NCI-H146 treated with DMSO at 0.1 percent for 48 hours (cell line): ENCODE data around the gene CD81.
"Not testable (repeated sequence)": the region's sequence is repeated elsewhere in the genome, so short reads cannot be mapped to it uniquely, and the experiment has no call there.

Source experiments
- DNase-seq: peaks from one replicate; lab custom pipeline; 2025; ENCODE audit not compliant: unreplicated experiment; lab: John Stamatoyannopoulos, UW

The CD81 gene, protein sequence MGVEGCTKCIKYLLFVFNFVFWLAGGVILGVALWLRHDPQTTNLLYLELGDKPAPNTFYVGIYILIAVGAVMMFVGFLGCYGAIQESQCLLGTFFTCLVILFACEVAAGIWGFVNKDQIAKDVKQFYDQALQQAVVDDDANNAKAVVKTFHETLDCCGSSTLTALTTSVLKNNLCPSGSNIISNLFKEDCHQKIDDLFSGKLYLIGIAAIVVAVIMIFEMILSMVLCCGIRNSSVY

DNA sequence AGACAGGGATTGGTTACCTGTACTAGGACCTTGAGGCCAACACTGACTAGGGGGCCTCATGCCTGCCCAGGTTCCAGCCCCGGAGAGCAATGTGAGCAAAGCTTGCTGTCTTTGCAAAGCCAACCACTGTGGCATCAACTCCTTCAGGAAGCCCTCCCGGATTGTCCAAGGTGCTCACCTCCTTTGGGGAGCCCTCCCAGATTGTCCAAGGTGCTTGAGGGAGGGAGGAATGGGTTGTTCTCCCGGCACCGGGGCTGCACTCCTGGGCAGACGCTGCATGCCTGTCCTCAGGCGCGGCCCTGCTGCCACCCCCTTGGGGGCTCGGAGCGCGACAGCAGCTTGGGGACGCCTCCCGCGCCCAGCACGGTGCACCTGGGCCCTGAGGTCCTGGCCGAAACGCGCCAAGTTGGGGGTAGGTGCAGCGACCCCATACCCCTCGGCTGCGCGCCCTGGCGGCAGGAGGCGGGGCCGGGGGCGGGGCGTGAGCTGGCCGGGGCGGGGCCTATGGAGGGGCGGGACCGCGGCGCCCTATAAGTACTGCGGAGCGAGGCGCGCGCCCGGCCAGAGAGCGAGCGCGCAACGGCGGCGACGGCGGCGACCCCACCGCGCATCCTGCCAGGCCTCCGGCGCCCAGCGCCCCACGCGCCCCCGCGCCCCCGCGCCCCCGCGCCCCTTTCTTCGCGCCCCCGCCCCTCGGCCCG lies at the start of gene CD81:
Gene CD81 (plus strand): TSS at position 560 of the 701 bp plus-strand sequence. CDS start 240 bp downstream, outside the sequence.
- no peak for DNase-seq

DNA sequence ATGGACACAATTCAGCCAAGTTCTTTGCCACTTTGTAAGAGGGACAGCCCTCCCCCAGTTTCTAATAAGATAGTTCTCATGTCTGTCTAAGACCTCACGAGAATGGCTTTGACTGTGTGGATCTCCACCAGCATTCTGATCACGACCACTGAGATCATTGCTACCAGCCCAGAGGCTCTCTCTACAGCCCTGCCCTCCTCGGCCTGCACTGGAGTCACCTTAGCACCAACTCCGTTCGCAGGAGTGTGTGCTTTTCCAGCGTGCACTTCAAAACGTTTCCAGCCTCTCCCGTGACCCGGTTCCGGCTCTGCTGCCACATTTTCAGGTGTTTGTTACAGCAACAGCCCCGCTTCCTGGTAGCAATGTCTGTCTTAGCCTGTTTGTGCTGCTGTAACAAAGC lies 49.1 kb upstream of the CD81 start:
- DNase-seq = no peak

DNA sequence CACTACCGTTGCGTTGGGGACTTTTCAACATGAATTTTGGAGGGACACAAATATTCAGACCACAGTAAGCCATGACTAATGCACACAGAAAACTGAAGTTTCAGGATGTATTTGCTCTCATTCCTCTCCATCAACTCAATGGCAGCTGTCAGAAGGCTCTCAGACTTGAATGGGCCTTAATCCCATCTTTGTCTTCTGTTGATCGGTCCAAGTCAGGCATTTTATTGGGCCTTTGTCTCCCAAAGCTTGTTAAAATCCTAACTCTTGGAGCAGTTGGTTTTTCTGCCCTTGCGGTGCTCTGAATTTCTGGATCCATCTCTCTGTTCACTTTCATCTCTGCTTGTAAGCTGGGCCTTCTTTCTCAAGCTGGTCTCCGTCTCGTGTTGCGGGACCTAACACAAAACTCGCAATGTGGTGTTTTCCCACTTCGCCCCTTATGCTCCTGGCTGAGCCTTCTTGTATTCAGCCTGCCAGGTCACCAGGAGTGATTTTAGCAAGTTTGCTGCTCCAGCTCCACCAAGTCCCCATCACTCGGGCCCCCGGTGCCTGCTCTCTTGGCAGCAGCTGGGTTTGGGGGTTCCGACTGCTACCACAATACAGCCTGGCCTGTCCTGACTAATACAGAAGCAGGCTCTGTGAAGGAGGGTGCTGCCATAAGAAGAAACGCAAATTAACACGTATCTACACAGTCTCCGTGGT lies 48.3 kb upstream of the CD81 start:
- no peak for DNase-seq

DNA sequence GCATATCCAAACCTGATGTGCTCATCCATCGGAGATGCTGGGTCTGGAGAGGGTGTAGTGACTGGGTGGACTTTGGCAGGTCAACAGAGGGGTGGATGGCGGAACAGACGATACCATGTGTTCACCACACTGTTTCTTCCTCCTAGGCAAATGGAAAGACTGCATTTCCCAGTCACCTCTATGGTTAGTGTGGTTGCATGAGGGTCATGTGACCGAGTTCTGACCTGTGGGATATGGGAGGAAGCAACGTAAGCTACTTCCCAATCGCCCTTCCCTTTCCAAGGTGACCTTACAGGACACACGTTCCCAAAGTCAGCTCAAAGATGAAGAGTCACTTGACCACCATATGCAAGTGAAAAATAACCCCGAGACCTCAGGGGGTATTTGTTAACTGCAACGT lies 47.6 kb upstream of the CD81 start:
- DNase-seq = no peak

DNA sequence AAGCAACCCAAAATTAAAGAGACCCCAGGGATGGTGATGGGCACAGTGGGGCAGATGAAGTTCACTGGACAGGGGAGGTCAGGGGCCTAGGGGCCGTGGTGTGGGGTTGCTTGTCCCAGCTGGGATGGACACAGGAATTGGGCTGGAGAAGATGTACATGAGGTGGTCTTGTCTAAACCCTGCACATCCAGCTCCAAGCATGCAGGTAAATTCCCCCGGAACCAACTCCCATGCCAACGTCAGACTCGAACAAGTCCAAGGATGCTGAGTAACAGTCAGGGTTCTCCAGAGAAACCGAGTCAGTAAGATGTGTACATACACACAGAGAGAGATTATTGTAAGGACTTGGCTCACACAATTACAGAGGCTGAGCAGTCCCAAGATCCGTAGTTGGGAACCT lies 46.4 kb upstream of the CD81 start:
- DNase-seq = no peak

DNA sequence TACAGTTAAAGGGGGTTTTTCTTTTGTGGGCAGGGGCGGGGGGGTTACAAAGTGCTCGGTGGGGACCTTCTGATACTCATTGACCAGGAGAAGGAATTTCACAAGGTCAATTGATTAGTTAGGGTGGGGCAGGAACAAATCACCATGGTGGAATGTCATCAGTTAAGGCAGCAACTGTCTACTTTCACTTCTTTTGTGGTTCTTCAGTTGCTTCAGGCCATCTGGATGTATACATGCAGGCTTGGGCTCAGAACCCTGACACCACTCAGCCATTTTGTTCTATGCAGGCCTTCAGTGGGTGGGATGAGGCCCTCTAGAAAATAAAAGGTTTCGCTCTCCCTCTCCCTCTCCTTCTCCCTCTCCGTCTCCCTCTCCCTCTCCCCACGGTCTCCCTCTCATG lies 45.7 kb upstream of the CD81 start:
- DNase-seq = no peak

DNA sequence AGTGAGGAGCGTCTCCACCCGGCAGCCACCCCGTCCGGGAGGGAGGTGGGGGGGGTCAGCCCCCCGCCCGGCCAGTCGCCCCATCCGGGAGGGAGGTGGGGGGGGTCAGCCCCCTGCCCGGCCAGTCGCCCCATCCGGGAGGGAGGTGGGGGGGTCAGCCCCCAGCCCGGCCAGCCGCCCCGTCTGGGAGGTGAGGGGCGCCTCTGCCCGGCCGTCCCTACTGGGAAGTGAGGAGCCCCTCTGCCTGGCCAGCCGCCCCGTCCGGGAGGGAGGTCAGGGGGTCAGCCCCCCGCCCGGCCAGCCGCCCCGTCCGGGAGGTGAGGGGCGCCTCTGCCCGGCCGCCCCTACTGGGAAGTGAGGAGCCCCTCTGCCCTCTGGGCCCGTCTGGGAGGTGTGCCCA lies 44.5 kb upstream of the CD81 start:
- not testable (repeated sequence) for DNase-seq

DNA sequence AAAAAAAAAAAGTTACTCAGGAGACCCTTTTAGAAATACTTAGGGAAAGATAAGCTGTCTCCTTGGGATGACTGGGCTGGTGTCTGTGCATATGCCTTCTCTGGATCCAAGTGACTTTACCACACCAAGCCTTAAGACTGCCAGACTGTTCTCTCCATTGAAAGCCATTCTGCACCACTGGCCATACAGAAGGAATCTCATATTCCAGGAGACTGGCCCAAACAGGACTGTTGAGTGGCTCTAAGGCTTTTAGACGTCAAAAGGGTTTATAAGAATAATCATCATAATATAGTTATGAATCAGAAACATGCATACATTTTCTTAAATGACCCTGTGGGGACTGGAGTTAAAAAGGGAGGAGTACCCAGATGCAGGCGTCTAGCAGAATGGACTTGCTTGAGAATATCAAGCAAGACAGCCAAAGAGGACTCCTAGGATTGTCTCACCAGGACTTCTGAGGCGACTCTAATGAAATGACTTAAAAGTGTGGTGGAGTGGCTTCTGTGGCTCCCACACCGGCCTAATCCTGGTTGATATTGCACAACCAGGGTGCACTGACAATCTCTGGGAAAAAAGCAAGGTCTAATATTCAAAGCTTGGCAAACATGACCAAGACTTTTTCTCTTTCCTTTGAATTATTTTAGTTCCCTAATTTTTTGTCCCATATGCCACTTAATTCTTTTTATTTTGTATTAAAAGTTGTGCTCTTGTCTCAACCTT lies 43.5 kb upstream of the CD81 start:
- DNase-seq = not testable (repeated sequence)

DNA sequence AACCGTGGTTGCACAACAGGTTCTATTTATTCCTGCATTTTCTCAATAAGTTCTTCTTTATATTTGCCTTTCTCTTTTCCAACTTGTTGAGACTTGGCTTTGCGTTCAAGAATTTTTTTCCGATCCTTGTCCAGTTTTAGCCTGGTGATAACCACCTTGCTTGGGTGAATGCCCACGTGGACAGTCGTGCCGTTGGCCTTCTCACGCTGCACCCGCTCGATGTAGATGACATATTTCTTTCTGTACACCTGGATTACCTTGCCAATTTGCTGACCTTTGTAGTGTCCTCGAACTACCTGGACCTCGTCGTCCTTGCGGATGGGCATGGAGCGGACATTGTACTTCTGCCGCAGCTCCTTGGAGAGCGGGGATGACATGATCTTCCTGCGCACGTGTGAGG lies 41.8 kb upstream of the CD81 start:
- DNase-seq = not testable (repeated sequence)

DNA sequence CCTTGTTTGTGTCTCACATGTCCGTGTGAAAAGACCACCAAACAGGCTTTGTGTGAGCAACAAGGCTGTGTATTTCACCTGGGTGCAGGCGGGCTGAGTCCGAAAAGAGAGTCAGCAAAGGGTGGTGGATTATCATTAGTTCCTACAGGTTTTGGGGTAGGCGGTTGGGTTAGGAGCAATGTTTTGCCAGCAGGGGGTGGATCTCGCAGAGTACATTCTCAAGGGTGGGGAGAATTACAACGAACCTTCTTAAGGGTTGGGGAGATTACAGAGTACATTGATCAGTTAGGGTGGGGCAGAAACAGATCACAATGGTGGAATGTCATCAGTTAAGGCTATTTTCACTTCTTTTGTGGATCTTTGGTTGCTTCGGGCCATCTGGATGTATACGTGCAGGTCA lies 38.4 kb upstream of the CD81 start:
- not testable (repeated sequence) for DNase-seq

DNA sequence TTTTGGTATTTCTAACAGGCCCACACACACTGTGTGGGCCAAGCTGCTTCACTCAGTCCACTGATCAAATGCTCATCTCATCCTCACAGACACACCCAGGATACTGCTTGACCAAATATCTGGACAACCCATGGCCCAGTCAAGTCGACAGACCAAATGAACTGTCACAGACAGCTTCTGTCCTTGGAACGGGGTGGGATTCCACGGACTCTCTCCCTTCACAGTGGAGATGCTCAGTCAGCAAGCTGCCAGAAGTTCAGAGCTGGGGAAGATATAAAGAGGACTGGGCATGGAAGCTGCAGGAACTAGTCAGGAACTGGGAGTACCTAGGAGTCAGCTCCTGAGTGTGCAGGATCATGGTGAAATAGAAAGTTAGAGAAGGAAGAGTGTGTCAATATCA lies 34.6 kb upstream of the CD81 start:
- no peak for DNase-seq

DNA sequence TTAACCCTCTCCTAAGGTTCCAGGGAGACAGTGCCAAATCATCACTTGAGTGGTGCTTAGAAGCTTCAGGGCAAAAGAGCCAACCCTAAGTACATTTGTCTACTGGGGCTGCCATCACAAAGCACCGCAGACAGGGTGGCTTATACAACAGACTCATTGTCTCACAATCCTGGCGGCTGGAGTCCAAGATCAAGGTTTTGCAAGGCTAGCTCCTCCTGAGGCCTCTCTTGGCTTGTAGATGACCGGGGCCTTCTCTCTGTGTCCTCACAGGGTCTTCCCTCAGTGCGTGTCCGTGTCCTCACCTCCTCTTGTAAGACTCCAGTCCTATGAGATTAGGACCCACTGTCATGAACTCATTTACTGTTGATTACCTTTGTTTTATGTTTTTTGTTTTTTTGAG lies 34.1 kb upstream of the CD81 start:
- DNase-seq = no peak

DNA sequence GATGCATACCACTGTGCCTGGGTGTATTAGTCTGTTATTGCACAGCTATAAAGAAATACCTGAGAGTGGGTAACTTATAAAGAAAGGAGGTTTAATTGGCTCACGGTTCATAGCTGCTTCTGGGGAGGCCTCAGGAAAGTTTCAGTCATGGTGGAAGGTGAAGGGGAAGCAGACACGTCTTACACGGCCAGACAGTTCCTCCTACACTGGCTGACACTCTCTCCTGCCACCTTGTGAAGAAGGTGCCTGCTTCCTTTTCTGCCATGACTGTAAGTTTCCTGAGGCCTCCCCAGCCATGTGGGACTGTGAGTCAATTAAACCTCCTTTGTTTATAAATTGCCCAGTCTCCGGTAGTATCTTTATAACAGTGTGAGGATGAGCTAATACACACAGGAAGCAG lies 33.6 kb upstream of the CD81 start:
- DNase-seq = no peak

DNA sequence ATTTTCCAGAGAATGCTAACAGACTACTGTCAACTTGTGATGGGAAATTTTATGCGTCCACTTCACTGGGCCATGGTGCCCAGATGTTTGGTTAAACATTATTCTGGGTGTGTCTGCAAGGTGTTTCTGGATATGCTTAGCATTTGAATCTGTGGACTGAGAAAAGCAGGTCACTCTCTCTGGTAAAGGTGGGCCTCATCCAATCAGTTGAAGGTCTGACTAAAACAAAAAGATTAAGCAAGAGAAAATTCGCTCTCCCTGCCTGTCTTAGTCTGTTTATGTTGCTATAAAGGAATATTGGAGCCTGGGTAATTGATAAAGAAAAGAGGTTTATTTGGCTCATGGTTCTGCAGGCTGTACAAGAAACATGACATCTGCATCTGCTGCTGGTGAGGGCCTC lies 32.1 kb upstream of the CD81 start:
- DNase-seq = no peak

DNA sequence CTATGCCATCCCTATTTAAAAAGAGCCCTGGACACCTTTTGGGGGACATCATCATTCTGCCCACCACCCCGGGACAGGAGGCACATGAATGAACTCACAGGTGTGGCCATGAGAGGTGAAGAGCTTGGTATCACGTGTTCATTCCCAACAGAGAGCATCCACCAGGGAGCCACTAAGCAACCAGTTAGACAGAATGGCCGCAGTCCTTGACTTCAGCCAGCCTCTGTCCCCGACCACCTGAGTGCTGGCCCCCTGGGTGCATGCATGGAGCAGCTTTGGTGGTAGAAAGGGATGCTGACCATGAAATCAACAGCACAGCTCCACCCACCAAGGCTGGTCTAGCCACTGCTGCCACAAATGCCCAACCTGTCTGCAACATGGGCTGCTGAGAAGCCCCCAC lies 31.1 kb upstream of the CD81 start:
- no peak for DNase-seq

DNA sequence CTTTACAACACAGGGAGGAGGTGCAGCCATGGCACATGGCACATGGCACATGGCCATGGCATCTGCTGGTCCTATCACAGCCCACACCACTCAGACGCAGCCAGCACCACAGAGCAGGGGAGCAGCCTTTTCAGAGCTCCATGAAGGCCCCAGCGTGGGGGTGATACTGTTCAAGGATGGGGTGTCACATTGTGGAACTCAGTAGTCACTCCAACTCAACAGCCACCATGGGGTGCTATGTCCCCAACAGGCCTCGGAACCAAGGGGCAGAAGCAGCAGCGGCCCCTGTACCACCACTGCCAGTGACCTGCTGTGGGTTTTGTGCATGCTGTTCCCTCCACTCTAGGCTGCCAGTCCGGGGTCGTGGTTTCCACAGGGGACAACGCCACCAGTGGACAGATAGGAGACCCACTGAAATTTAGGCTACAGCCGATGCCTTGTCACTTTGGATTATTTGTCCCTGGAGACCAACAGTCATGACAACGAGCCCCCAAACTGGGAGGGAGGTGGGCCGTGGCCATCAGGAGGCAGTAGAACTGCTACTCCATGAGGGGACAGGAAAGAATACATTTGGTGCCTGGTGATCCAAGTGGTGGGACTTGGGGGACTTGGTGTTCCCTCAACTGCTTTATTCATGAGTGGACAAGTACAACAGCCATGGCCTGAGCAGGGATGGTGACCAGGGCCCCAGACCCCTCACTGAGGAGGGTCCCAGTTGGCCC lies 30.4 kb upstream of the CD81 start:
- DNase-seq = no peak

DNA sequence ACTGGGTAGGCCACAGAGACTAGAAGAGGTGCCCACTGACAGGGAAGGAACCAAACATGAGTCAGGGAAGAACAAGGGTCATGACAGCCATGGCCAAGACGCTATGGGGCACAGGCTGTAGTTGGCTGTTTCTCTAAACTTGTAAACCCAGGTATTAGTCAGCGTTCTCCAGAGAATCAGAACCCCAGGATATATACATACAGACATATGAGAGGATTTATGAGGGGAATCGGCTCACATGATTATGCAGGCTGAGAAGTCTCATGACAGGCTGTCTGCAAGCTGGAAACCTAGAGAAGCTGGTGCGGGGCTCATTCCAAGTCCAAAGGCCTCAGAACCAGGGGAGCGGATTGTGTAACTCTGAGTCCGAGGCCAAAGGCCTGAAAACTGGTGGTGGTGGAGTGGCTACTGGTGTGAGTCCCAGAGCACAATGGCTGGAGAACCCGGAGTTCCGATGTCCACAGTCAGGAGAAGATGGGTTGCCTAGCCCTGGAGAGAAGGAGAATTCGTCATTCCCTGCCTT lies 29.7 kb upstream of the CD81 start:
- DNase-seq = no peak

DNA sequence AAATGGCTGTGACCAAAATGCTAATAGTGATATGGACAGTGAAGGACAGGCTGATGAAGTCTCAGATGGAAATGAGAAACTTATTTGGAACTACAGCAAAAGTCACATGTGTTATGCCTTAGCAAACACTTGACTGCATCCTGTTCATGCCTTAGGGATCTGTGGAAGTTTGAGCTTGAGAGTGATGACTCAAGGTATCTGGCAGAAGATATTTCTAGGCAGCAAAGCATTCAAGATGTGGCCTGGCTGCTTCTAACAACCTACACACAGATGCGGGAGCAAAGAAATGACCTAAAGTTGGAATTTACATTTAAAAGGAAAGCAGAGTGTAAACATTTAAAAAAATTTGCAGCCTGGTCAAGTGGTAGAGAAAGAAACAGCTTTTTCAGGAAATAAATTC lies 28.1 kb upstream of the CD81 start:
- no peak for DNase-seq

DNA sequence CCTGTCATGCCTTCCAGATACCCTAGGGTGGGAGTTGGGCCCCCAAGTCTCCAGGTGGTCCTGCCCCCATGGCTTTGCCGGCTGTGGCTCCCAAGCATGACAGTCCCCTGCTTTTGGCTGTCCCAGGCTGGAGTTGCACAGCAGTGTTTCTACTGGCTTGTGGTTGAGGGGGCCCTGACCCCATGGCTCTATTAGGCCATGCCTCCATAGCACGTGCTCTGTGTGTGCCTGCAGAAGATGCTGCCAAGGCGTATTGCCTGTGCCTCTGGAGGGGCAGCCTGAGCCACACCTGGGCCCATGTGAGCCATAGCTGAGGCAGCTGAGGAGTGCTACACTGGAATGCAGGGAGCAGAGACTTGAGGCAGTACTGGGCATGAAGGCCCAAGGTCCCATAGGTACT lies 25.4 kb upstream of the CD81 start:
- no peak for DNase-seq

DNA sequence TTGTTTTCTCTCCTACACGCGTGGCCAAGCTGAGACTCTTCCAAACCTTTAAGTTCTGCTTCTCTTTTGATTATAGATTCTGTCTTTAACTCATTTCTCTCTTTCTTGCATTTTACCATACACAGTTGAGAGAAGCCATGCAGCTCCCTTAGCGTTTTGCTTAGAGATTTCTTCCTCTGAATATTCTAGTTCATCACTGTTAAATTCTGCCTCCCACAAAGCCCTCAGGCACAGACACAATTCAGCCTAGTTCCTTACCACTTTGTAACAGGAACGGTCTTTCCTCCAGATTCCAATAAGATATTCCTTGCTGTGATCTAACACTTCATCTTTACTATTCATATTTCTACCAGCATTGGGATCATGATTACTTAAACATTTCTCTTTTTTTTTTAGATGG lies 24.7 kb upstream of the CD81 start:
- DNase-seq = no peak
